ENCODE data around the gene ESPNL.
"Not testable (repeated sequence)": the region's sequence is repeated elsewhere in the genome, so short reads cannot be mapped to it uniquely, and the experiment has no call there.

The ESPNL gene

GRCh38 chr2:238115709-238116108 lies 15.6 kb downstream of the ESPNL start:
- DNase-seq (ENCODE audit: low read depth in 2 of 2), result not testable (repeated sequence)

- no peak for DNase-seq (ENCODE audit: low read depth in 2 of 2)
Measured at GRCh38 chr2:238116298-238117198, 16.4 kb downstream of the ESPNL start.

- no peak for DNase-seq (ENCODE audit: low read depth in 2 of 2)
Measured at GRCh38 chr2:238117199-238118154, 17.3 kb downstream of the ESPNL start.

GRCh38 chr2:238119756-238120462 lies 19.8 kb downstream of the ESPNL start:
- no peak for DNase-seq (ENCODE audit: low read depth in 2 of 2)

GRCh38 chr2:238120463-238121298 lies 20.5 kb downstream of the ESPNL start:
- DNase-seq (ENCODE audit: low read depth in 2 of 2), result no peak

- no peak for DNase-seq (ENCODE audit: low read depth in 2 of 2)
Measured at GRCh38 chr2:238121511-238122286, 21.6 kb downstream of the ESPNL start.

GRCh38 chr2:238122287-238123217 lies 22.4 kb downstream of the ESPNL start:
- DNase-seq (ENCODE audit: low read depth in 2 of 2), result no peak

- no peak for DNase-seq (ENCODE audit: low read depth in 2 of 2)
Measured at GRCh38 chr2:238123218-238123971, 23.3 kb downstream of the ESPNL start.

GRCh38 chr2:238123991-238124470 lies 23.9 kb downstream of the ESPNL start:
- DNase-seq (ENCODE audit: low read depth in 2 of 2), result no peak

- no peak for DNase-seq (ENCODE audit: low read depth in 2 of 2)
Measured at GRCh38 chr2:238124488-238125126, 24.5 kb downstream of the ESPNL start.

GRCh38 chr2:238125127-238125885 lies 25.2 kb downstream of the ESPNL start:
- no peak for DNase-seq (ENCODE audit: low read depth in 2 of 2)

GRCh38 chr2:238126338-238126737 lies 26.2 kb downstream of the ESPNL start:
- no peak for DNase-seq (ENCODE audit: low read depth in 2 of 2)

GRCh38 chr2:238126775-238127164 lies 26.6 kb downstream of the ESPNL start:
- no peak for DNase-seq (ENCODE audit: low read depth in 2 of 2)

GRCh38 chr2:238127165-238128060 lies 27.3 kb downstream of the ESPNL start:
- no peak for DNase-seq (ENCODE audit: low read depth in 2 of 2)

GRCh38 chr2:238128061-238128440 lies 27.9 kb downstream of the ESPNL start:
- DNase-seq (ENCODE audit: low read depth in 2 of 2), result no peak

- no peak for DNase-seq (ENCODE audit: low read depth in 2 of 2)
Measured at GRCh38 chr2:238128534-238129001, 28.4 kb downstream of the ESPNL start.

Data from stimulated activated CD4-positive, alpha-beta T cell treated with anti-CD3 and anti-CD28 coated beads, Interleukin-1b, Interleukin-23, amount 100 ng/mL, for 1 hour (primary cell).